ENCODE data around the gene SLC9C2.
"Not testable (repeated sequence)": the region's sequence is repeated elsewhere in the genome, so short reads cannot be mapped to it uniquely, and the experiment has no call there.

Gene SLC9C2

GRCh38 chr1:173469656-173470055 lies 133.2 kb downstream of the SLC9C2 start:
- H3K27ac ChIP-seq: no peak overlapping the region
- DNase-seq (ENCODE audit: low read depth, low spot score): no peak

GRCh38 chr1:173467426-173467825 lies 135.4 kb downstream of the SLC9C2 start:
- DNase-seq (ENCODE audit: low read depth, low spot score): no peak
- no peak overlapping the region for H3K27ac ChIP-seq

GRCh38 chr1:173464185-173464584 lies 138.7 kb downstream of the SLC9C2 start:
- DNase-seq (ENCODE audit: low read depth, low spot score); H3K27ac ChIP-seq: not testable (repeated sequence)

- H3K27ac ChIP-seq; DNase-seq (ENCODE audit: low read depth, low spot score): not testable (repeated sequence)
Measured at GRCh38 chr1:173462666-173463065, 140.2 kb downstream of the SLC9C2 start.

- no peak overlapping the region for H3K27ac ChIP-seq
- DNase-seq (ENCODE audit: low read depth, low spot score): no peak
Measured at GRCh38 chr1:173459885-173460284, 143.0 kb downstream of the SLC9C2 start.

GRCh38 chr1:173454966-173455524 lies 147.8 kb downstream of the SLC9C2 start:
- DNase-seq (ENCODE audit: low read depth, low spot score): no peak
- H3K27ac ChIP-seq: no peak overlapping the region

- H3K27ac ChIP-seq: no peak overlapping the region
- DNase-seq (ENCODE audit: low read depth, low spot score): no peak
Measured at GRCh38 chr1:173453982-173454381, 148.9 kb downstream of the SLC9C2 start.

GRCh38 chr1:173451981-173452380 lies 150.9 kb downstream of the SLC9C2 start:
- H3K27ac ChIP-seq: no peak overlapping the region
- DNase-seq (ENCODE audit: low read depth, low spot score): no peak
